Measurements from ENCODE around the gene FARS2.

- TF ChIP-seq, protein P1, sequence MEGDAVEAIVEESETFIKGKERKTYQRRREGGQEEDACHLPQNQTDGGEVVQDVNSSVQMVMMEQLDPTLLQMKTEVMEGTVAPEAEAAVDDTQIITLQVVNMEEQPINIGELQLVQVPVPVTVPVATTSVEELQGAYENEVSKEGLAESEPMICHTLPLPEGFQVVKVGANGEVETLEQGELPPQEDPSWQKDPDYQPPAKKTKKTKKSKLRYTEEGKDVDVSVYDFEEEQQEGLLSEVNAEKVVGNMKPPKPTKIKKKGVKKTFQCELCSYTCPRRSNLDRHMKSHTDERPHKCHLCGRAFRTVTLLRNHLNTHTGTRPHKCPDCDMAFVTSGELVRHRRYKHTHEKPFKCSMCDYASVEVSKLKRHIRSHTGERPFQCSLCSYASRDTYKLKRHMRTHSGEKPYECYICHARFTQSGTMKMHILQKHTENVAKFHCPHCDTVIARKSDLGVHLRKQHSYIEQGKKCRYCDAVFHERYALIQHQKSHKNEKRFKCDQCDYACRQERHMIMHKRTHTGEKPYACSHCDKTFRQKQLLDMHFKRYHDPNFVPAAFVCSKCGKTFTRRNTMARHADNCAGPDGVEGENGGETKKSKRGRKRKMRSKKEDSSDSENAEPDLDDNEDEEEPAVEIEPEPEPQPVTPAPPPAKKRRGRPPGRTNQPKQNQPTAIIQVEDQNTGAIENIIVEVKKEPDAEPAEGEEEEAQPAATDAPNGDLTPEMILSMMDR (IDR thresholded peaks at IDR 0.05) = no peak
- no peak for TF ChIP-seq POLR2A (IDR thresholded peaks at IDR 0.05)
- no peak for TF ChIP-seq EP300 (IDR thresholded peaks at IDR 0.05)
Observed at GRCh38 chr6:5746759-5747130, 485.4 kb downstream of the FARS2 start.
